ENCODE measurements around the gene ZSCAN22.
A peak's percentile ranks its signal among the peaks of the same experiment; 100 is the strongest.
"Not testable (repeated sequence)": the region's sequence is repeated elsewhere in the genome, so short reads cannot be mapped to it uniquely, and the experiment has no call there.

Gene ZSCAN22

DNA sequence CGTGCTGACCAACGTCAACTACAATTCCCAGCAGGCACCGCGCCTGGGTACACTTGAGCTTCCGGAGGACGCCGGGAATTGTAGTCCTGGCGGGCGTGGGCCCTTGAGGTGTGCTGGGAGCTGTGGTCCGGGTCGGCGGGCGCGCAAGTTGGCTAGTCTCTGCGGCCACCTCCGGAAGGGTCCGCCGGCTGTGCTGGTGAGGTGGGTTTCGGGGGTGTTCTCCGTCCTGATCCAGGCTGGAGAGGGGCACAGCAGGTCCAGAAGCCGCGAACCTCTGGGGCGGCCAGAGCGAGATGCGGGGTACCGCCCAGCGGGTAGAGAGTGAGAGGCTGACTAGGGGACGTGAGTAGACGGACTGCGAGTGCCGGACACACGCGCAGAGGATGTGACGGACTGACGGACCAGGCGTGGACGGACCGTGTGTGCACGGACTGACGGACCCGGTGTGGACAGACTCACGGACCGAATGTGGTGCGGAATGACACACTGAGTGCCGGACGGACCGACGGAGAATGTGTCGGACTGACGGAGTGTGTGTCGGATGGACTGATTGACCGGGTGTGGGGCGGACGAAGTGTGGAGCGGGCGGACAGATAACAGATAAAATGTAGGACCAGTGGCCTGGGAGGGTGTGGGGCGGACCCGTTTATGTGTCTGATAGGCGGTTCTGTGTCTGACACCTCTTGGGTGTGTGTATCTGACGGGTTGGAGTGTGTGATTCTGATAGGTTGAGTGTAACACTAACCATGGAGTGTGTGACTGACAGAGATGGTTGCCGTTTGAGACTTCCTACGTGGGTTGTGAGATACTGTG is at the start of gene ZSCAN22:
TSS of gene ZSCAN22 (plus strand) at position 81 of the 813 bp plus-strand sequence. CDS start 7,809 bp downstream, outside the sequence.
- DNase-seq (ENCODE audit: low read depth in 2 of 3, low spot score in 1 of 3), result peak; percentile 80 to 90 (median 85)

- no peak for DNase-seq (ENCODE audit: low read depth in 2 of 3, low spot score in 1 of 3)
These were observed 49.6 kb upstream of the ZSCAN22 start for GRCh38 chr19:58277197-58277596.

DNA sequence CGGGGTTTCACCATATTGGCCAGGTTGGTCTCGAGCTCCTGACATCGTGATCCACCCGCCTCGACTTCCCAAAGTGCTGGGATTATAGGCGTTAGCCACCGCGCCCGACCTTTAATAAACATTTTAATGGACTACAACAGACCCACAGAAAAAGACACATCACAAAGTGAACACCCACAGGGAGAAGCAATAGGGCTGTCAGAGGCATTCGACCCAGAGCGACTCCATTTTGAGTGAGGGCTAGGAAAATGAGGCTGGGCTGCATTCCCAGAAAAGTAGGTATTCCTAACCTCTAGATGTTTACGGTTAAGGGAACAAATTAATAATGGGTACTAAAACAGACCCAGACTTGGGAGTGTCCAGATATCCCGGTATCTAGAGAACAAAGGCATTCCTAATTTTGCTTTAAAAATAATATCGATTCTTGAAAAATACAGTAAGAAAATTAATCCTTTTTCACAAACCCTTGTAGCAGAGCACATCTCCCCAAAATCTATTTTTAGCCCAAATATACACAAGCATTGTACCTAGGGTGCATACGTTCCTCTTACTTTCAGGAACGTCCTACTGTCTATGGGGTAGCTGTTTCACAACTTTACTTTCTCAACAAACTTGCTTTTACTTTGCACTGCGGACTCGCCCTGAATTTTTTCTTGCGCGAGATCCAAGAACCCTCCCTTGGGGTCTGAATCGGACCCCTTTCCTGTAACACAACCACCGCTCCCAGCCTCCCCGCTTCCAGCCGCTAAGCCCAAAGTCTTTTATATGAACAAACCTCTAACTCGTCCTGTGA is 48.9 kb upstream of the ZSCAN22 start:
- no peak for DNase-seq (ENCODE audit: low read depth in 2 of 3, low spot score in 1 of 3)

GRCh38 chr19:58278541-58279041 is 48.2 kb upstream of the ZSCAN22 start, which contains the start of gene ZNF8:
ZNF8 (plus strand) TSS chr19:58278955; CDS start chr19:58279082, 127 bp downstream.
- DNase-seq (ENCODE audit: low read depth in 2 of 3, low spot score in 1 of 3), result peak; percentile 95 to 98 (median 97)

DNA sequence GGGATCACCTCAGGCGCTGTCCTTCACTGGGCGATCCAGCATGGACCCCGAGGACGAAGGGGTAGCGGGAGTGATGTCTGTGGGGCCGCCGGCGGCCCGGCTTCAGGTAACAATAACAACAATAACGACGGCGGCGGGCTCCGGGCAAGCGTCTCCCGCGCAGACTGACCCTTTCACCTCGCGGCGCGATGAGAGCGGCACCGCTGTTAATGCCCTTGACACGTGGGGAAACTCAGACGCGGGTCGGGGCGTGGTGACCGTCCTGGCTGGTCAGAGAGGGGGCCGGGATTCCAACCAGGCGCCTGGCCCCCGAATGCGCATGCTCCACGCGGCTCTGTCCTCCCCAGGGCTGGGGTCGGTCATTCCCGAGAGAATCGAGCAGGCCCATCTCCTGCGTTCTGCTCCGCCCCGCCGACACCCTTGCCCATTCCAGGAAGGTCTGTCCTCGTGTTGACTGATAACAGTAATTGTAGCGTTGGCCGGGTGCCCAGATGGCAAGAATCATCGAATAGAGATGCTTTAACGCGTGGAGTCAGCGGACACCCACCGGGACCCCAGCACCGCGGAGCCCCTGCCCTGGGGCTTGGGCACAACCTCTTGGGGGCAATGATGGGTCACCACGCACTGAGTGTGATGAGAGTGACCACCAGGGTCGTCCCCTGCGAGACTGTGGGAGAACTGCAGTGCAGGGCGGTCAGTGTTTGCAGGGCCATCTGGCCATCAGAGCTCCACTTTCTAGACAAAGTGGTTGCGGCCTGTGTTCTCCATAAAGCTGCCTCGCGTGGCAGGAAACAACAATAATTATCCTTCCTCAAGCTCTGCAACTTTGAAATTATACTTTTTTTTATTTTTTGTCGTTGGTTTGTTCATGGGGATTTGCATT is 47.5 kb upstream of the ZSCAN22 start:
- peak in 2 of 3 donors; percentile 26 to 29 for DNase-seq (ENCODE audit: low read depth in 2 of 3, low spot score in 1 of 3)

DNA sequence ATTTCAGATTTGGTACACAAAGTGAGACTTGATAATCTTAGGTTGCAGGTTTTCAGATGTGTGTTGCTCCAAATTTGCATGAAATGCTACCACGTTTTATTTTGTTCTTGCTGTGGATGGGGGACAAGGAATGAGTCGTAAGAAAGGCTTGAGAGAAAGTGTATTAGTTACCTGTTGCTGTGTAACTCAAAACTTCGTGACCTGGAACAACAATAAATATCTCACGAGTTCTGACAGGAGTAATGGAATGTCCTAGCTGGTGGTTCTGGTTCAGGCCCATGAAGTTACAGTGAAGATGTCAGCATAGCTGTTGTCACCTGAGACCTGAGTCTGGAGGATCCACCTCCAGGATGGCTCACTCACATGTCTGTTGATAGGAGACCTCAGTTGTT is 46.9 kb upstream of the ZSCAN22 start:
- DNase-seq (ENCODE audit: low read depth in 2 of 3, low spot score in 1 of 3), result no peak

DNA sequence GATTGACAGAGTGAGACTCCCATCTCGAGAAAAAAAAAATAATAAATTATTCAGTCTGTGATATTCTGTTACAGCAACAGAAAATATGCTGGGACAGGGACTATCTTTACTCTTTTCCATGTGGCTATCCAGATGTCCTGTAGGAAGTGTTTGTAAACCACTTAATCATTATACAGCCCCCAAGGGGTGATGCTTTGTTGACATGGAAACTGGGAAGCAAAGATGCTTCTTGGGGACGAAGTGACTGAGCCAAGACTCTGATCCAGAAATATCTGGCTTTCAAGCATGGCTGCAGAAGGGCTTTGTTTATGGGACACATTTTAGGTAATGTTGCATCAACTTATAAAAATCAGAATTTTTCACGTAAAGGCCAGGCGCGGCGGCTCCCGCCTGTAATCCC is 42.6 kb upstream of the ZSCAN22 start:
- no peak for DNase-seq (ENCODE audit: low read depth in 2 of 3, low spot score in 1 of 3)

DNA sequence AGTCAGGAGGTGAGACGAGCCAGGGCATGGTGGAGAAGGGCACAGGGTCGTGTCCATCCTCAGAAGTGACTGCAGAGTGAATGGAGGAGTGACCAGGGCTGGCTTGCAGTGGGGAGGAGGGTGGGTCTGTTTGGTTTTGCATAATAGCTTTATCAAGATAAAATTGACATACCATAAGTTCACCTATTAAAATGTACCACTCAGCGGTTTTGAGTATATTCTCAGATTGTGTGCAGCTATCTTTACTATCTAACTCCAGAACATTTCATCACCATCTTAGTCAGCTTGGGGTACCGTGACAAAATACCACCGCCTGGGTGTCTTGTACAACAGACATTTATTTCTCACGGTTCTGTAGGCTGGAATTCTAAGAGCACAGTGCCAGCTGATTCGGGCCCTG is 34.9 kb upstream of the ZSCAN22 start:
- no peak for DNase-seq (ENCODE audit: low read depth in 2 of 3, low spot score in 1 of 3)

DNA sequence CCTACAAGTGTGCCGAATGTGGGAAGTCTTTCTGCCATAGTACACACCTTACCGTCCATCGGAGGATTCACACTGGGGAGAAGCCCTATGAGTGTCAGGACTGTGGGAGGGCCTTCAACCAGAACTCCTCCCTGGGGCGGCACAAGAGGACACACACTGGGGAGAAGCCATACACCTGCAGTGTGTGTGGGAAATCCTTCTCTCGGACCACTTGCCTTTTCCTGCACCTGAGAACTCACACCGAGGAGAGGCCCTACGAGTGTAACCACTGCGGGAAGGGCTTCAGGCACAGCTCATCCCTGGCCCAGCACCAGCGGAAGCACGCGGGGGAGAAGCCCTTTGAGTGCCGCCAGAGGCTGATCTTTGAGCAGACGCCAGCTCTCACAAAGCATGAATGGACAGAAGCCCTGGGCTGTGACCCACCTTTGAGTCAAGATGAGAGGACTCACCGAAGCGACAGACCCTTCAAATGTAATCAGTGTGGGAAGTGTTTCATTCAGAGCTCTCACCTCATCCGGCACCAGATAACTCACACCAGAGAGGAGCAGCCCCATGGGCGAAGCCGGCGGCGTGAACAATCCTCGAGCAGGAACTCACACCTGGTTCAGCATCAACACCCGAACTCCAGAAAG is 31.9 kb upstream of the ZSCAN22 start:
- no peak for DNase-seq (ENCODE audit: low read depth in 2 of 3, low spot score in 1 of 3)

DNA sequence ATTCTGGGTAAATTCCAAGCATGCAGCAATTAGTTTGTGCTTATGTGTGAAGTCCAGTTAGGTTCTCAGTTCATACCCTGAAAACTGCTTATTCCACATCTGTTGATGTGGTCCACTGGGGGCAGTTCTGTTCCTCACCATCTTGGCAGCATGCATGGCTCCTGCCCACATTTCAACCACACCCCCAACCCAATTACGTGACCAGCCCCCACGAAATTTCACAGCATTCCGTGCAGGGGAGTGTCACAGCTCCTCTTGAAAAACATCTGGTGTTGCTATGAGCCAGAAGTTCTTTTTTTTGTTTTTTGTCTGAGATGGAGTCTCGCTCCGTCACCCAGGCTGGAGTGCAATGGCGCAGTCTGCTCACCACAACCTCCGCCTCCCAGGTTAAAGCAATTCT is 30.7 kb upstream of the ZSCAN22 start:
- no peak for DNase-seq (ENCODE audit: low read depth in 2 of 3, low spot score in 1 of 3)

DNA sequence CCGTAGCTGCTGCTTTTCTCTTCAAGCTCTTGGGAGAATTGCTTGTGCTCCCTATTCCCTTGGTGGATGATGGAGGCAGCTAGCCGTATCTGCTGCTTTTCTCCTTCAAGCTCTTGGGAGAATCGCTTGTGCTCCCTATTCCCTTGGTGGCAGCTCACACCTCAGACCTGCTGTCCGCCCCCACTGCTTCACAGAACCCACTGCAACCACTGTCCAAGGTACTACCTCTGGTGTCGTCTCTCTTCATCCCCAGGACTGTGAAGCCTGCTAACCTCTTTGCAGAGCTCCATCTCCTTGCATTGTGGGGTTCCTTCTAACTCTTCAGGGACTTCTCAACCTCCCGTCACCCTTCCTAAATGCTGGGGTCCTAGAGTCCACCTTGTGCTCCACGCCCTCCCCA is 26.2 kb upstream of the ZSCAN22 start:
- DNase-seq (ENCODE audit: low read depth in 2 of 3, low spot score in 1 of 3), result no peak

DNA sequence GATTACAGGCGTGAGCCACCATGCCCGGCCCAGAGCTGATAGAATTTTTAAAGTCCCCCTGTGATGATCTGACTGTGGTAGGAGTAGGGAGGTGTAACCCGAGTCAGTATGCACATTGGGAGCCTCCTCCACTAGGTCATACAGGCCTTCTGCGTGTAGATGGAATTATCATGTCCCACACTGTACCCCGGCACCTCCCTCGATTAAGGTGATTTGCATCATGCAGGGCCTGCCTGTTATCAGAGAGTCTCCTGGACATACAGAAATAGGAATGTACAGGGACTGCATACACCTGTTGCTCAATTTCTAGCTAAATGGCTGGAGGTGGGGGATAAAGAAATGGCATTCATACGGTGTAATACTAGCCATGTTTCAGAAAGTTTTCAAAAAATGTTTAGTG is 22.5 kb upstream of the ZSCAN22 start:
- no peak for DNase-seq (ENCODE audit: low read depth in 2 of 3, low spot score in 1 of 3)

DNA sequence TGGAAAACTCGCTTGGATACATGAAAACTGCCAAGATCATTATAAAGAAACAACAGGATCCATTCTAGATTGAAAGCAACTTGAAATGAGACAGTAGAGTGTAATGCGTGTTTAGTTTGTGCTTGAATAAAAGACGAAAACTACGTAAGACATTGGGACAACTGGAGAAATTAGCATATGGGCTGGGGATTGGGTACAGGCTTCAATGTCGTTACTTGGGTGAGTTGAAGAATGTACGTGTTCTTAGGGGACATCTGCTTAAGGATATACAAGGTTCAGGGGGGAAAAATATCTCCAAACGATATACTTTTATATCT is 22.1 kb upstream of the ZSCAN22 start:
- DNase-seq (ENCODE audit: low read depth in 2 of 3, low spot score in 1 of 3), result no peak

GRCh38 chr19:58305065-58305931 is 21.5 kb upstream of the ZSCAN22 start, which contains the start of gene ERVK3-1:
ERVK3-1 (plus strand) TSS chr19:58305377; CDS start chr19:58312169, 6,792 bp downstream.
- peak; percentile 84 to 93 (median 91) for DNase-seq (ENCODE audit: low read depth in 2 of 3, low spot score in 1 of 3)

GRCh38 chr19:58305932-58306323 is 20.9 kb upstream of the ZSCAN22 start:
- DNase-seq (ENCODE audit: low read depth in 2 of 3, low spot score in 1 of 3), result no peak

DNA sequence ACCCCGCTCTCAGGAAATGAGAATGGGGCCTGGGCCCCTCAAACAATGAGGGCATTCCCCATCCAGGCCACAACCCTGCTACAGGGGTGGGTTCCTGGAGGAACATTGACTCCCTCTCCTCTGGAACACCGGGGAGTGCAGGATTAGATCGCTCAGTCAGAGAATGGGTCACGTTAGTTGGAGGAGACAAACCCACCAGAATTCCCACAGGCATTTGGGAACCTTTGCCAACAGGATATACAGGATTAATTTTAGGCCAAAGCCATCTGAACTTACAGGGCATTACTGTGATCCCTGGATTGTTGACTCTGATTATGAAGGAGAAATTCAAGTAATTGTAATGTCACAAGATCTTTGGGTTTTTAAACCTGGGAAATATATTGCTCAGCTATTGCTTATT is 19.1 kb upstream of the ZSCAN22 start:
- no peak for DNase-seq (ENCODE audit: low read depth in 2 of 3, low spot score in 1 of 3)

DNA sequence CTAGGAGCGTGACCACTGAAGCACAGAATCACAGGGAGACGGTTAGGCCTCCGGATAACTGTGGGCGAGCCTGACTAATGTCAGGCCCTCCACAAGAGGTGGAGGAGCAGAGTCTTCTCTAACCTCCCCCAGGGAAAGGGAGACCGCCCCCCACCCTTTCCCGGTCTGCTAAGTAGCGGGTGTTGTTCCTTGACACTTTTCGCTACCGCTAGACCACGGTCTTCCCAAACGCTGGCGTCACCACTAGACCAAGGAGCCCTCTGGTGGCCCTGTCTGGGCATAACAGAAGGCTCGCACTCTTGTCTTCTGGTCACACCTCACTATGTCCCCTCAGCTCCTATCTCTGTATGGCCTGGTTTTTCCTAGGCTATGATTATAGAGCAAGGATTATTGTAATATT is 16.1 kb upstream of the ZSCAN22 start:
- not testable (repeated sequence) for DNase-seq (ENCODE audit: low read depth in 2 of 3, low spot score in 1 of 3)

DNA sequence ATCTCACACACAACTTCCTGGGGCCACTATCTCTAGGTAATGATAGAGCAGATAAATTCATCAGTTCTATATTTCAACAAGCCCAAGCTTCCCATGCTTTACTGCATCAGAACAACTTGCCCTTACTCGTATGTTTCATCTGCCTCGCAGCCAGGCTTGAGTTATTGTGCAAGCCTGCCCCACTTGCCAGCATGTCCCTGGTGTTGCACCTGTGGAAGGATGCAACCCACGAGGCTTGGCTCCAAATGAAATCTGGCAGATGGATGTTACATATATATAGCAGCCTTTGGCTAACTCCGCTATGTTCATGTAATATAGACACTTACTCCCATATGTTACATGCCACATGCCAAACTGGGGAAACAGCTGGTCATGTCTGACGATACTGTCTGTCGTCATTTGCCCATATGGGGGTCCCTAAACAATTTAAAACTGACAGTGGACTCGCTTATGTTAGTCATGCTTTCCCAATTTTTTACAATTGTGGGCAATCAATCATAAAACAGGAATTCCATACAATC is 15.4 kb upstream of the ZSCAN22 start:
- no peak for DNase-seq (ENCODE audit: low read depth in 2 of 3, low spot score in 1 of 3)

GRCh38 chr19:58315580-58315979 is 11.2 kb upstream of the ZSCAN22 start:
- no peak for DNase-seq (ENCODE audit: low read depth in 2 of 3, low spot score in 1 of 3)
